ENCODE data around the gene CENPU. TPM values are rescaled to one million over a fixed set of nuclear protein-coding genes. Genes with fewer than 3 reads are reported as not detected.

The CENPU gene
- total RNA-seq, 1 donor from 2014 or later = 229 TPM

GRCh38 chr4:184697956-184698355 is 35.9 kb downstream of the CENPU start:
- no peaks in the 10 kb centered on the region for H3K9me3 ChIP-seq (ENCODE audit: low read depth)
- H3K79me2 ChIP-seq (ENCODE audit: low read depth) = no peaks in the 10 kb centered on the region
- no peaks in the 10 kb centered on the region for H4K20me1 ChIP-seq (ENCODE audit: low read depth)
- H3K9me3 Mint-ChIP-seq = no peaks in the 10 kb centered on the region
- H3K27ac ChIP-seq = no peak overlapping the region
- no peaks in the 10 kb centered on the region for H3K27me3 ChIP-seq
- no peak overlapping the region for H3K4me3 ChIP-seq
- no peaks in the 10 kb centered on the region for H3K27me3 Mint-ChIP-seq (ENCODE audit: insufficient read depth, low read depth)
- no peaks in the 10 kb centered on the region for H3K4me1 ChIP-seq
- H3K4me2 ChIP-seq = no peak overlapping the region
- H3K4me1 Mint-ChIP-seq = no peaks in the 10 kb centered on the region
- peaks cover 13% of the 10 kb centered on the region for H3K36me3 ChIP-seq
- no peak overlapping the region for H3K9ac ChIP-seq
- no peak overlapping the region for H3K4me3 Mint-ChIP-seq
- H2AFZ ChIP-seq (replicated peaks) = no peak overlapping the region
- H3F3A ChIP-seq (ENCODE audit: low read depth) = peaks cover 31% of the 10 kb centered on the region
- TF ChIP-seq, protein P1, sequence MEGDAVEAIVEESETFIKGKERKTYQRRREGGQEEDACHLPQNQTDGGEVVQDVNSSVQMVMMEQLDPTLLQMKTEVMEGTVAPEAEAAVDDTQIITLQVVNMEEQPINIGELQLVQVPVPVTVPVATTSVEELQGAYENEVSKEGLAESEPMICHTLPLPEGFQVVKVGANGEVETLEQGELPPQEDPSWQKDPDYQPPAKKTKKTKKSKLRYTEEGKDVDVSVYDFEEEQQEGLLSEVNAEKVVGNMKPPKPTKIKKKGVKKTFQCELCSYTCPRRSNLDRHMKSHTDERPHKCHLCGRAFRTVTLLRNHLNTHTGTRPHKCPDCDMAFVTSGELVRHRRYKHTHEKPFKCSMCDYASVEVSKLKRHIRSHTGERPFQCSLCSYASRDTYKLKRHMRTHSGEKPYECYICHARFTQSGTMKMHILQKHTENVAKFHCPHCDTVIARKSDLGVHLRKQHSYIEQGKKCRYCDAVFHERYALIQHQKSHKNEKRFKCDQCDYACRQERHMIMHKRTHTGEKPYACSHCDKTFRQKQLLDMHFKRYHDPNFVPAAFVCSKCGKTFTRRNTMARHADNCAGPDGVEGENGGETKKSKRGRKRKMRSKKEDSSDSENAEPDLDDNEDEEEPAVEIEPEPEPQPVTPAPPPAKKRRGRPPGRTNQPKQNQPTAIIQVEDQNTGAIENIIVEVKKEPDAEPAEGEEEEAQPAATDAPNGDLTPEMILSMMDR (IDR thresholded peaks at IDR 0.05) = no peak
- TF ChIP-seq EZH2phosphoT487 (IDR thresholded peaks at IDR 0.05) (no peak), EZH2 (IDR thresholded peaks at IDR 0.05) (no peak)
- H3K36me3 Mint-ChIP-seq = peaks cover 26% of the 10 kb centered on the region
- DNase-seq (ENCODE audit: low spot score) = no peak
- H3K27ac Mint-ChIP-seq = no peak overlapping the region

- Histone ChIP-seq H3K4me1 (no peaks in the 10 kb centered on the region), H3K9ac (no peak overlapping the region), H2AFZ (replicated peaks) (no peak overlapping the region), H3K9me3 (ENCODE audit: low read depth) (no peaks in the 10 kb centered on the region), H3K79me2 (ENCODE audit: low read depth) (no peaks in the 10 kb centered on the region), H3F3A (ENCODE audit: low read depth) (peaks cover 48% of the 10 kb centered on the region), H3K27ac (peak overlapping the region; percentile 22), H3K4me2 (no peak overlapping the region), H4K20me1 (ENCODE audit: low read depth) (no peaks in the 10 kb centered on the region), H3K36me3 (peaks cover 9% of the 10 kb centered on the region), H3K4me3 (no peak overlapping the region), H3K27me3 (no peaks in the 10 kb centered on the region)
- no peak for DNase-seq (ENCODE audit: low spot score)
- Mint-ChIP-seq H3K4me1 (no peaks in the 10 kb centered on the region), H3K4me3 (no peak overlapping the region), H3K36me3 (peaks cover 27% of the 10 kb centered on the region), H3K27me3 (ENCODE audit: insufficient read depth, low read depth) (no peaks in the 10 kb centered on the region), H3K27ac (no peak overlapping the region), H3K9me3 (no peaks in the 10 kb centered on the region)
- TF ChIP-seq EZH2phosphoT487 (IDR thresholded peaks at IDR 0.05) (no peak), EZH2 (IDR thresholded peaks at IDR 0.05) (no peak)
- TF ChIP-seq, protein P1 (IDR thresholded peaks at IDR 0.05) = no peak
Observed at GRCh38 chr4:184695178-184695896, 38.6 kb downstream of the CENPU start.

GRCh38 chr4:184694412-184694956 is 39.4 kb downstream of the CENPU start:
- Histone ChIP-seq H4K20me1 (ENCODE audit: low read depth) (no peaks in the 10 kb centered on the region), H3K4me2 (no peak overlapping the region), H3K36me3 (peaks cover 9% of the 10 kb centered on the region), H3K9me3 (ENCODE audit: low read depth) (no peaks in the 10 kb centered on the region), H3K79me2 (ENCODE audit: low read depth) (no peaks in the 10 kb centered on the region), H3K27me3 (no peaks in the 10 kb centered on the region), H3K4me1 (no peaks in the 10 kb centered on the region), H3K27ac (no peak overlapping the region), H2AFZ (replicated peaks) (no peak overlapping the region), H3K4me3 (no peak overlapping the region), H3F3A (ENCODE audit: low read depth) (peaks cover 48% of the 10 kb centered on the region), H3K9ac (no peak overlapping the region)
- Mint-ChIP-seq H3K27me3 (ENCODE audit: insufficient read depth, low read depth) (peaks cover 1% of the 10 kb centered on the region), H3K4me1 (no peaks in the 10 kb centered on the region), H3K27ac (no peak overlapping the region), H3K9me3 (no peaks in the 10 kb centered on the region), H3K36me3 (peaks cover 26% of the 10 kb centered on the region), H3K4me3 (no peak overlapping the region)
- TF ChIP-seq, protein P1 (IDR thresholded peaks at IDR 0.05) = no peak
- TF ChIP-seq EZH2phosphoT487 (IDR thresholded peaks at IDR 0.05) (no peak), EZH2 (IDR thresholded peaks at IDR 0.05) (no peak)
- no peak for DNase-seq (ENCODE audit: low spot score)

Measured in neural progenitor cell (in vitro differentiated cells).